Skin of body (tissue), 2 donors: ENCODE data around the gene MYH9. TPM values are rescaled to one million over a fixed set of nuclear protein-coding genes. Genes with fewer than 3 reads are reported as not detected.

Experiments
- DNase-seq: peaks from one replicate; lab custom pipeline; 2025; lab: John Stamatoyannopoulos, UW
- total RNA-seq: library from RNA; depleted of rRNA; stranded (reverse); fragments of >200 nt; gene quantifications from one replicate; pipeline ENCODE4 v1.2.3, GENCODE V29; 2014

MYH9 gene
- total RNA-seq, 1 donor from 2014 or later: 219 TPM

DNA sequence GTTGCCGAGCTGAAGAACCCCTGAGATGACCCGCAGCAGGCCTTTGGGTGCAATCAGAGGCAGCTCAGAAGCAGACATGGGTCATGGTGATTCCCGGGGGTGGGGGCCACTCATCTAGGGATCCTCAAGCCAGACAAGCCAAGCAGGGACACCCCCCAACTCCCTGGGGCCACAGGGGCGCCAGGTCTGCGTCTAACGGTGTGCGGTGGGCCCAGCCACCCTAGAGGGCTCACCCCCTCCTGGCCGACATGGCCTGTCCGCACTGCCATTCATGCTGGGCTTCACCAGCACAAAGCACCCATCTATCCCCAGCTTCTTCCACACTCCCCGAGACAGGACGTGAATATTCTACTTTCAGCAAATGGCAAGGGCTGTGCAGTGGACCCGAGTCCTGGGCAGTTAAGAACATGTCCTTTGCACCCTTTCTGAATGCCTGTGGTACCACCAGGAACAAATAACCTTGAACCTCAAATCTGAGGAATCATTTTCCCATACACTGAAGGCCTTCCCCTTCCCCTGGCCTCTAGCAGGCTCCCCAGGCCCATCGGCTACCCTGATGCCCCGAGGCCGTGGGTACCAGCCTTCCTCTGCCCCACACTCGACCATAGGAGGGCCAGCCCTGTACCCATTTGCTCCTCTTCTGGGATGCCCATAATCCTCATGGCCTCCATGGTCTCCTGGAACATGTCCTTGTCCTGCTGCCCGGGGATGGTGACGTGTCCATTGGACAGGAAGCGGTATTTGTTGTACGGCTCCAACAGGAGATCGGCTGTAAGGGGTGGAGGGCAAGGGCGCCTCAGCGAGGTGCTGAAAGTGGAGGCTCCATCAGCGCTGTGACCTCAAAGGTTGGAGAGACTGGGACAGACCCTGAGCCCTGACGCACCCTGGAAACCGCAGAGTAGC, 67.9 kb downstream of the MYH9 start:
- no peak for DNase-seq

DNA sequence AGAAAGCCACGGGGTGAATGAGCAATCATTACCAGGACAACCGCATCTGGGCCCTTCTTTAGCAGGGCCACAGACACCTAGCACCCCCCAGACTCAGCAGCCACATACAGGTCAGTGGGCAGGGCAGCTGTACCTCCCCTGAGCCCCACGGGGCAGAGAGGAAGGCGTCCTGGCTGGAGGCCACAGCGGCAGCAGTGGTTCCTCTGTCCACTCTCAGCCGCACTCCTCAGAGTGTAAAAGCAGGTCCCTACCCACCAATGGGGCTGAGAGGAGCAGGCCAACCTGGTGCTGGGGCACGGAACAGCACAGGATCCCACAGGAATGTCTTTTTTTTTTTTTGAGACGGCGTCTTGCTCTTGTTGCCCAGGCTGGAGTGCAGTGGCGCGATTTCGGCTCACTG, 69.3 kb downstream of the MYH9 start:
- DNase-seq: no peak

GRCh38 chr22:36317658-36318271, 70.0 kb downstream of the MYH9 start:
- DNase-seq: no peak

- no peak for DNase-seq
Observed at GRCh38 chr22:36316419-36316818, 71.3 kb downstream of the MYH9 start.

GRCh38 chr22:36315325-36315724, 72.4 kb downstream of the MYH9 start:
- DNase-seq: no peak

- no peak for DNase-seq
Observed at GRCh38 chr22:36311386-36312085, 76.2 kb downstream of the MYH9 start.

GRCh38 chr22:36308880-36309279, 78.9 kb downstream of the MYH9 start:
- no peak for DNase-seq

DNA sequence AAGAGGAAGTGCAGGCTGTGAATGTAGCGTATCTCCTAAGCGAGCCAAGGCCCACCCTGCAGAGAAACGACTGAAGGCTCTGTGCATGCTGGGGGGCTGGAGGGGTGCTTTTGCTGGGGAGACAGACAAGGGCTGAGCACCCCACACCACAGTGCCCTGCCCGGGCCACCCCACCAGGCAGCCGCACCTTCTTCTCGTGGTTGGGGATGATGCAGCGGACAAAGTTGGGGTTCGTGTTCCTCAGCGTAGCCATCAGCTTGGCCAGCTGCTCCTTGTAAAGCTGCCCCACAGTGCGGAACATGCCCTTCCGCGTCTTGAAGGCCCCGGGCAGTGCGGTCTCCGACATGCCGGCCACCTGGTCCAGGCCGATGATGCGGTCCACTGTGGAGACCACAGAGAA, 81.5 kb downstream of the MYH9 start:
- DNase-seq: no peak

DNA sequence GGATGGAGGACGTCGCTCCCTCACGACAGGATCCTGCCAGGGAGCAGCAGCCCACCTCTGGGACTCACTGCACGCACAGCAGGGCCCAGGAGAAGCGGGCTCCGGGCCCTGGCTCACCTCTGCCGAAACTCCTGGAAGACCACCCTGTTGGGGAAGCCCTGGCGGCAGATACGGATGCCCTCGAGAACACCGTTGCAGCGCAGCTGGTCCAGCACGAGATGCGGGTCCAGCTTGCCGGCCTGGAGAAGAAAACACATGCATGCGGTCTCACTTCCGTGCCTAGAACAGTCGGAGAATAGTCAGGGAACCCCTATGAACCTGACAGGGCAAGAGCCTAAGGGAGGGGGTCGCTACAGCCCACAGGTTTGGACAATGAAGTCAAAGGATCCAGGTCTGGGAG, 82.0 kb downstream of the MYH9 start:
- no peak for DNase-seq

GRCh38 chr22:36304429-36304828, 83.3 kb downstream of the MYH9 start:
- DNase-seq: no peak

GRCh38 chr22:36303874-36304273, 83.9 kb downstream of the MYH9 start:
- no peak for DNase-seq

DNA sequence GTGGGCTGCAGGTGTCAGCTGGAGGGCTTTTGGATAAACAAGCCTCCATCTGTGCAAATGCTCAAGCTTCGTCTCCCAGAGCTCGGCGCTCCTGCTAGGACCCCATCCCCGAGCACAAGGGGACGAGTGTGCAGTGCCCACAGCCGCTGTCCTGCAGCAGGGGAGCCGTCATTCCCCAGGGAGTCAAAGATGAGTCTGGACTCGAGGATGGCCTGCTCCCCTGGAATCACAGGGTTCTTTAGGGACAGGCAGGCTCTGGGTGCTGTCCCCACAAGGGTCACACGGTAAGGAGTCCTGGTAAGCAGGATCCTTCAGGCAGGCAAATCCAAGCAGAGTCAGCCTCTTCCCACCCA, 84.7 kb downstream of the MYH9 start:
- no peak for DNase-seq

DNA sequence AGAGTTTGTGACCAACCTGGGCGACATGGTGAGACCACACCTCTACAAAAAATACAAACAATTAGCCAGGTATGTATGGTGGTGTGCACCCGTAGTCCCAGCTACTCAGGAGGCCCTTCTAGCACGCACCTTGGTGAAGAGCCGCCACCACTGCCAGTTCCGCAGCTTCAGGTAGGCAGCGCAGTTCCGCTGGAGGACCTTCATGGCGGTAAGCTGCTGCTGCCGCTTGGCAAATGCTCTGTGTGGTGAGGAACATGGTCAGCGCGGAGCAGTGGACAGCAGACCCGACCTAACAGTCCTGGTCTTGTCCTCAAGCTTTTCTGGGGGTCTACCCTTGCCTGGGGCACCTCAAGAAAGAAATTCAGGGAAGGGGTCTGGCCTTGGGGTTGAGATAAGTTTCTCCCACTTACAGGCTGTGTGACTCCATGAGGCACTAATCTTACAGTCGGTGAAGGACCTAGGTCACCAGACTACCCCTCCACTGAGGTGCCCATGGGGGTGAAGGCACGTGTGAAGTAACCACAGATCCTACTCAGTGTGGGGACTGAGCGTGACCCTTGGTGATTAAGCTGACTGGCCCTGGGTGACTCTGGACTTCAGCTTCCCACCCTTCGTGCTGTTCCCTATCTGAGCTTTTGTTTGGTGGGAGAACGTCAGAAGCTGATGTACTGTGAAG, 85.2 kb downstream of the MYH9 start:
- DNase-seq: no peak

DNA sequence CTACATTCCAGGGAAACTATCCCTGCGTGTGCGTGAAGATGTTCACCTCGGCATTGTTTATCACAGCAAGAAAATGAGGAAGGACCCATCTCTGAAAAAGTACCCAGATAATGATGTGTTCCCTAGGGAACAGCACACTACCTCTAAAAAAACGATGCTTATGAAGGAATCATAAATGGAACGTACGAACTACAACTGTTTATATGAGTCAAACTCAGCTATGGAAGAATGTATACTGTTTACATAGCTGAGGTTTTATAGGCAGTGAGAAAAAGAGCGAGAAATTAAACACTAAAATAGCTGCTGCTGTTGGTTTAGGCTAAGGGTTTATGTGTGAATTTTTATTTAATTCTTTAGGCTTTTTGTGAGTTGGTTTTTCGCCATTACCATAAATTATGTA, 85.9 kb downstream of the MYH9 start:
- DNase-seq: no peak

GRCh38 chr22:36301384-36301828, 86.4 kb downstream of the MYH9 start:
- no peak for DNase-seq

DNA sequence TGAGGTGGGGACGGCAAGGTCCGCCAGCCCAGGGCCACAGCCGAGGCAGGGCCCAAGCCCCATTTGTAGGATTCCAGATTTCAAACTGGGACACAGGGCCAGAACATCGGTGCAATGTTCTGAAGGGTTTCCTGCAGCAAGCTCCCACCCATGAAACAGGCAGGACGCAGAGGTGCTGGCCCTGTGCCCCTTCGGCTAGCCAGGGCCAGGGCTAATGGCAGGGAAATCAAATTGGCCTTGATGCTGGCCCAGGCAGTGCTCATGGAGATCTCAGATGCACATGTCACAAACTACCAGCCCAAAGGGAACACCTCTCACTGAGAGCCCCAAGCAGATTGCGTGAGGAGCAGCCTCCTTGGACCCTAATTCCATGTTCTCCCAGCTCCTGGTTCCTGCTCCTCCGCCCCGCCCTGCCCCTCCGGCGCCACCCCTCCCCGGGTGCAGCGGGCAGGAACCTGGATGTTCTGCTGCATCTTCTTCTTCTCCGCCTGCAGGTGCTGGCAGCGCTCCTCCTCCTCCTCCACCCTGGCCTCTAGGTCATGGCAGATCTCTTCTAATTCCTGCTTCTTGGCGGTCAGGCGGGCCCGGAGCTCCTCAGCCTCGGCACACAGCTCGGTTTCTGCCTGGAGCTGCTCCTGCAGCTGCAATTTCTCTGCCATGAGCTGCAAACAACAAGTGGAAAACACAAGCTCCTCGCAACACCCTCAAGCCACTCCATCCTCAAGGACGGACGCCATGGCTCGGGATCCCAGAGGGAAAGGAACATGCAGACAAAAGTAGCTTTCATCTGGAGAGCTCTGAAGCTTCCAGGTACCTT, 87.2 kb downstream of the MYH9 start:
- DNase-seq: no peak

- no peak for DNase-seq
Observed at GRCh38 chr22:36299911-36300310, 87.9 kb downstream of the MYH9 start.

DNA sequence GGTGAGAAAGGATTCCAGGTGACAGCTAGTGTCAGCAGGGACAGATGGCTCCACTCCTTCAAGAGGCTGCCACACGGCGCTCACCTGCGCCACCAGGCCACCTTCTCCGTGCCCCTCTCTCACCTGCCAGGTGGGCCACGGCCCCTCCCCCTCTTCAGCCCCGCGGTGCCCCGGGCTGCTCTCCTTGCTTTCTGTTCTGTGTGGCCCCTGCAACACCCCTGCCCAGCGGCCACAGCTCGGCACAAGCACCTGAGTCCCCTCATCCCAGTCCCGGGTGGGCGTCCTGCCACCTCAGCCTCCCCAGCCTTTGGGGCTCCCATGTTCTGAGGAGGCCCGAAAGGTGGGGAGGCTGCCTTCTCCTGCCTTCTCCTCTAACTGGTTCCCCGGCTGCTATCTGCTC, 88.5 kb downstream of the MYH9 start:
- no peak for DNase-seq

- DNase-seq: no peak
Observed at GRCh38 chr22:36298601-36299000, 89.2 kb downstream of the MYH9 start.

DNA sequence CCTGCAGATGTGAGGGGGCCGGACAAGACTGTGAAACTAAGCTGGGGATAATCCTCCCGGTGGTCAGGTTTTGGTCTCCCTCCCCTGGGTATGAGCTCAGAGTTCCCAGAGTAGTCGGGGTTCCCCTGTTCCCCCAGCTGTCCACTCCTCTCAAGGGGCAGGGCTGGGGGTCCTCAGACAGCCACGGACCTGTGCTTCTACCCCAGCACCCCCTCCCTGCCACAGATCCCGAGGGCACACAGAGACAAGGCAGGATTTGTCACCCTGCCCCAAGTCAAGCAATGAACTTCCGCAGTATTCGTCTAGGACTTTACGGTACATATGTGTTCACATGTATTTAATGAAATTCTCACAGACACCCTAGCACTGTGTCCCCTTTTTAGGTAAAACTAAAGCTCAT, 89.6 kb downstream of the MYH9 start:
- no peak for DNase-seq

DNA sequence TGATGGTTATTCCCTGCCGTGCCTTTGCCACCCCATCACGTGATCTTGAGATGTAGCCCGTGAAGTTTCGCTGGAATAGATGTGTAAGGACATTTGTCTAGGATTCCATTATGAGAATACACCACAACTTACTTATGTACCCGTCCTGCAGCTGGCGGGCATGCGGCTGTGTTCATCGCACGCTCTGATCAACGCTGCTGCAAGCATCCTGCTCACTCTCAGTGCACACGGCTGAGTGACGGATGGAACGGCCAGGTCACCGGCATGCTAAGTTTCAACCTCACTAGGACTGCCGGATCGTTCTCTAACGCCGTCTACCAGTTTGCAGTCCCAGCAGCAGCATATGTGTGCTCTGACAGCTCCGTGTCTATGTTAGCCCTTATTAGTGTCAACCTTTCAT, 90.2 kb downstream of the MYH9 start:
- no peak for DNase-seq
